GM06990 (cell line): ENCODE measurements around the gene FSIP2.
"Not testable (repeated sequence)": the region's sequence is repeated elsewhere in the genome, so short reads cannot be mapped to it uniquely, and the experiment has no call there.

Source experiments
- DNase-seq: peaks from one replicate; pipeline ENCODE4 v3.0.0-alpha.2; 2011; ENCODE audit not compliant: insufficient read length; ENCODE audit errors: extremely low read depth
- H3K27me3 ChIP-seq: replicated peaks from 2 replicates; pipeline ENCODE4 v1.6.0; 2011; ENCODE audit warnings: low read length; ENCODE audit not compliant: control insufficient read depth, insufficient read depth
- H3K36me3 ChIP-seq: 2 replicates; pipeline ENCODE4 v1.5.1; 2011; ENCODE audit warnings: low read length; ENCODE audit not compliant: control insufficient read depth, insufficient read depth
- H3K4me3 ChIP-seq: replicated peaks from 2 replicates; pipeline ENCODE4 v1.5.1; 2011; ENCODE audit warnings: low read depth, mild to moderate bottlenecking, control low read depth, low read length
- CTCF ChIP-seq: IDR thresholded peaks from 2 replicates; pipeline ENCODE4 v1.5.1; 2011; ENCODE audit warnings: low read length, control low read depth, mild to moderate bottlenecking, inconsistent platforms; ENCODE audit not compliant: insufficient read depth, poor library complexity, severe bottlenecking

The FSIP2 gene

GRCh38 chr2:185860321-185860720 is 121.7 kb downstream of the FSIP2 start:
- Histone ChIP-seq H3K36me3 (no peaks in the 10 kb centered on the region), H3K4me3 (no peak overlapping the region), H3K27me3 (no peaks in the 10 kb centered on the region)
- no peak for TF ChIP-seq CTCF
- no peak for DNase-seq

DNA sequence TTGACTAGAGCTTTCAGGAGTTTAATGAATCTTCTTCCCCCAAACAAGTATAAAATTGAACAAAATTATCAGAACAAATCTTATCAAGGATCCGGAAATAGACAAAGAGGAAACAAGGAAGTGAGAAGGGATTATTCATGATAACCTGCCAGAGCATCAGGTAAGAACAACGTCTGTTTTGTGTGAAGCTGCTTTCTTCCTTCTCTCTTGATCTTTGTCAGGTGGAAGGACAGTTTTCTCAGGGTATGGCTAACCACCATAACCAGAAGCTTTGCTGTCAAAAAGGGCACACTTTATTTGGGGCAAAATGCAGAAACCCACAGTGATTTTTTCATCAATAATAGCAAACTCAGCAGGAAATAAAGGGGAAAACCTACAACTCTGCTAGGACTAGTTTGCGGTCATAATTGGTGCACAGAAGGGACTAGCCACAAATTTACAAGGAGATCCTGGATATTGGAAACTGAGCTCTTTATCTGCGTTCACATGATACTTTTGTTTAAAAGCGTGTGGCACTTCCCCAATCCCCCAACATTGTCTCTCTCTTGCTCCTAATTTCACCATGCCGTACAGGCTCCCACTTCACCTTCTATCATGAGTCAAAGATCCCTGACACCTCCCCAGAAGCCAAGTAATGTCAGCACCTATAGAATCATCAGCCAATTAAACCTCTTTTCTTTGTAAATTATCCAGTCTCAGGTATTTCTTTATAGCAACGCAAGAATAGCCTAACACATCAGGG is 124.2 kb downstream of the FSIP2 start:
- DNase-seq: no peak
- no peak for TF ChIP-seq CTCF

DNA sequence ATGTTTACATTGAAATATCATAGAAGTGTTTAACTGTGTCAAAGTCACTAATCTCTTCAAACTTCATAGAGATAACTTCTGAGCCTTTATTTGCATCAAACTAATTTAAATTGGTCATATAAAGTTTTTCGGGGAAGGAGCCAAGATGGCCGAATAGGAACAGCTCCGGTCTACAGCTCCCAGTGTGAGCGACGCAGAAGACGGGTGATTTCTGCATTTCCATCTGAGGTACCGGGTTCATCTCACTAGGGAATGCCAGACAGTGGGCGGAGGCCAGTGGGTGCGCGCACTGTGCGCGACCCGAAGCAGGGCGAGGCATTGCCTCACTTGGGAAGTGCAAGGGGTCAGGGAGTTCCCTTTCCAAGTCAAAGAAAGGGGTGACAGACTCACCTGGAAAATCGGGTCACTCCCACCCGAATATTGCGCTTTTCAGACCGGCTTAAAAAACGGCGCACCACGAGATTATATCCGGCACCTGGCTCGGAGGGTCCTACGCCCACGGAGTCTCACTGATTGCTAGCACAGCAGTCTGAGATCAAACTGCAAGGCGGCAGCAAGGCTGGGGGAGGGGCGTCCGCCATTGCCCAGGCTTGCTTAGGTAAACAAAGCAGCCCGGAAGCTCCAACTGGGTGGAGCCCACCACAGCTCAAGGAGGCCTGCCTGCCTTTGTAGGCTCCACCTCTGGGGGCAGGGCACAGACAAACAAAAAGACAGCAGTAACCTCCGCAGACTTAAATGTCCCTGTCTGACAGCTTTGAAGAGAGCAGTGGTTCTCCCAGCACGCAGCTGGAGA is 126.1 kb downstream of the FSIP2 start:
- H3K27me3 ChIP-seq, DNase-seq, H3K4me3 ChIP-seq, H3K36me3 ChIP-seq: not testable (repeated sequence)

More for the DNA sequence above, 124.2 kb downstream of the FSIP2 start:
- Histone ChIP-seq H3K4me3 (no peak overlapping the region), H3K36me3 (no peaks in the 10 kb centered on the region), H3K27me3 (no peaks in the 10 kb centered on the region)

DNA sequence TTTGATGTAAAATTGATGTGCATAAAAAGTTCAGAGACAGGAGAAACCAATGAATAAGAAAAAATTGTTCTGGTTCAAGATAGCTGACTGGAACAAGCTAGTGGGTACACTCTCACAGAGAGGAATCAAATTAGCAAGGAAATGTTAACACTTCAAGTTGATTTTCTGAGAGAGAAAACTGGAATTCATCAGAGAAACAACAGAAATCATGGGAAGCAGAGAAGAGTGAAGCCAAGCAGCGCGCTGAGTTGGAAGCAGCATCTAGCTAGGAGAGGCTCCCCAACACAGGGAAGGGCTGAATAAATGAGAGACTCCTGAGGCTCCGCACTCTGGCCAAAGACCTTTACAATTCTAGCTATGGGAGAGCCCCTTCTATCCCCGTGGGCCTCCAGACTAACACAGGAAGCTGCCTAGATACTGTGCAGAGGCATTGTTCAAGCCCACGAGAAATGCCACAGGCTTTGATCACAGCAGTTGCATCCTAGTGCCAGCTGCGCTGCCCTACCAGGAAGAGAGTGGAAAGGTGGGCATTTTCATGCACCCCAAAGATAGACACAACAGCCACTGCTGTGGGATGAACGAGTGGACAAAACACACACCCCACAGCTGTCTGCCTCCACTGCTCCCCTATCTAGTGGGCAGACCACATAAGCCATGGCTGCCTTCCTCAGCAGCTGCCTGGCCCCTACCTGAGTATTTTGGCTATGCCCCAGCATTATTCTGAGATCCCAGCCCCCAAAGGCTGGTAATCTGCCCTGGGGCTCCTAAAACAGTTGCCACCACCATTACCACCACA is 136.7 kb downstream of the FSIP2 start:
- H3K4me3 ChIP-seq: no peak overlapping the region
- DNase-seq: no peak
- H3K27me3 ChIP-seq: no peaks in the 10 kb centered on the region
- H3K36me3 ChIP-seq: no peaks in the 10 kb centered on the region
- no peak for TF ChIP-seq CTCF

- Histone ChIP-seq H3K27me3 (no peaks in the 10 kb centered on the region), H3K36me3 (no peaks in the 10 kb centered on the region), H3K4me3 (no peak overlapping the region)
- no peak for DNase-seq
- TF ChIP-seq CTCF: no peak
Measured at GRCh38 chr2:185876234-185876633, 137.6 kb downstream of the FSIP2 start.

- no peak for DNase-seq
- Histone ChIP-seq H3K36me3 (no peaks in the 10 kb centered on the region), H3K27me3 (no peaks in the 10 kb centered on the region), H3K4me3 (no peak overlapping the region)
- no peak for TF ChIP-seq CTCF
Measured at GRCh38 chr2:185880396-185880795, 141.8 kb downstream of the FSIP2 start.
